Gastroesophageal sphincter (tissue), 4 donors: ENCODE measurements around the gene DYRK2. TPM values are rescaled to one million over a fixed set of nuclear protein-coding genes. Genes with fewer than 3 reads are reported as not detected.

Experiments used
- ATAC-seq: fragments of 150-250 bp; one replicate; pipeline ENCODE4 v1.9.1; 2016; ENCODE audit warnings: mild to moderate bottlenecking, moderate library complexity
- H3K27ac ChIP-seq, 4 donors: fragments of 200-600 bp; sonication (generic) in 3 of 4; 1 replicate in 3 of 4; 2 replicates in 1 of 4; pipeline ENCODE4 v1.5.1; 2016 to 2019
- H3K27me3 ChIP-seq: fragments of 200-600 bp; sonication (generic); one replicate; pipeline ENCODE4 v1.5.1; 2019
- H3K36me3 ChIP-seq, 2 donors: fragments of 200-600 bp; sonication (generic); one replicate each; pipeline ENCODE4 v1.5.1; 2019; ENCODE audit warnings: control low read depth in 1 of 2
- H3K4me1 ChIP-seq, 3 donors: fragments of 200-600 bp; sonication (generic); 1 replicate in 2 of 3; 2 replicates in 1 of 3; pipeline ENCODE4 v1.5.1; 2016 to 2019; ENCODE audit warnings: control low read depth in 2 of 3
- H3K4me3 ChIP-seq, 2 donors: fragments of 200-600 bp; sonication (generic); one replicate each; pipeline ENCODE4 v1.5.1; 2019; ENCODE audit warnings: mild to moderate bottlenecking in 1 of 2, moderate library complexity in 1 of 2
- H3K9me3 ChIP-seq, 3 donors: fragments of 200-600 bp; sonication (generic); one replicate each; pipeline ENCODE4 v1.5.1; 2017 to 2019; ENCODE audit warnings: control low read depth in 2 of 3
- EP300 ChIP-seq: sonication (generic); formaldehyde crosslinking; IDR thresholded peaks from one replicate; pipeline ENCODE4 v1.6.1; 2017; ENCODE audit warnings: antibody characterized with exemption, mild to moderate bottlenecking
- POLR2A ChIP-seq, 2 donors: fragments of 450-650 bp; IDR thresholded peaks; one replicate each; pipeline ENCODE4 v1.6.1; 2017; ENCODE audit warnings: antibody characterized with exemption in 2 of 2, mild to moderate bottlenecking in 2 of 2, moderate library complexity in 1 of 2
- POLR2AphosphoS5 ChIP-seq: sonication (generic); formaldehyde crosslinking; IDR thresholded peaks from one replicate; pipeline ENCODE4 v1.6.1; 2017; ENCODE audit warnings: antibody characterized with exemption
- WGBS, 2 donors: methylation state at CpG; one replicate each; pipeline ENCODE4 v1.1.5; 2018; ENCODE audit warnings: low coverage in 1 of 2; 5-methylcytosine and 5-hydroxymethylcytosine counted together
- total RNA-seq, 4 donors: library from RNA; depleted of rRNA; stranded (reverse); fragments of >200 nt; gene quantifications; one replicate each; pipeline ENCODE4 v1.1.0, GENCODE V29; 2016
- TF ChIP-seq, protein P1 (sequence below), 4 experiments: fragments of 200-600 bp in 2 of 4; fragments of 450-650 bp in 2 of 4; sonication (generic) in 1 of 4; IDR thresholded peaks; one replicate each; pipeline ENCODE4 v1.5.1; 2017 to 2019; ENCODE audit warnings: antibody characterized with exemption in 4 of 4, mild to moderate bottlenecking in 2 of 4, moderate library complexity in 2 of 4

The DYRK2 gene
- total RNA-seq, 4 donors from 2014 or later, result 24.0 to 58.2 (median 32.2) TPM

- ATAC-seq, result no peak
- no peak for TF ChIP-seq POLR2A (IDR thresholded peaks at IDR 0.05)
- no peak for TF ChIP-seq EP300
- TF ChIP-seq, protein P1, sequence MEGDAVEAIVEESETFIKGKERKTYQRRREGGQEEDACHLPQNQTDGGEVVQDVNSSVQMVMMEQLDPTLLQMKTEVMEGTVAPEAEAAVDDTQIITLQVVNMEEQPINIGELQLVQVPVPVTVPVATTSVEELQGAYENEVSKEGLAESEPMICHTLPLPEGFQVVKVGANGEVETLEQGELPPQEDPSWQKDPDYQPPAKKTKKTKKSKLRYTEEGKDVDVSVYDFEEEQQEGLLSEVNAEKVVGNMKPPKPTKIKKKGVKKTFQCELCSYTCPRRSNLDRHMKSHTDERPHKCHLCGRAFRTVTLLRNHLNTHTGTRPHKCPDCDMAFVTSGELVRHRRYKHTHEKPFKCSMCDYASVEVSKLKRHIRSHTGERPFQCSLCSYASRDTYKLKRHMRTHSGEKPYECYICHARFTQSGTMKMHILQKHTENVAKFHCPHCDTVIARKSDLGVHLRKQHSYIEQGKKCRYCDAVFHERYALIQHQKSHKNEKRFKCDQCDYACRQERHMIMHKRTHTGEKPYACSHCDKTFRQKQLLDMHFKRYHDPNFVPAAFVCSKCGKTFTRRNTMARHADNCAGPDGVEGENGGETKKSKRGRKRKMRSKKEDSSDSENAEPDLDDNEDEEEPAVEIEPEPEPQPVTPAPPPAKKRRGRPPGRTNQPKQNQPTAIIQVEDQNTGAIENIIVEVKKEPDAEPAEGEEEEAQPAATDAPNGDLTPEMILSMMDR (IDR thresholded peaks at IDR 0.05), result no peak
- no peak for TF ChIP-seq POLR2AphosphoS5
- H3K9me3 ChIP-seq, result no peaks in the 10 kb centered on the region
- H3K27me3 ChIP-seq, result no peaks in the 10 kb centered on the region
- no peak overlapping the region for H3K27ac ChIP-seq
- H3K36me3 ChIP-seq, result no peaks in the 10 kb centered on the region
- H3K4me3 ChIP-seq, result no peak overlapping the region
- 69 to 74% methylated on average over 1 to 2 of the region's 2 CpGs for WGBS, 2 donors
- no peaks in the 10 kb centered on the region for H3K4me1 ChIP-seq
These were observed 7.7 kb upstream of the DYRK2 start for GRCh38 chr12:67640863-67641262.

DNA sequence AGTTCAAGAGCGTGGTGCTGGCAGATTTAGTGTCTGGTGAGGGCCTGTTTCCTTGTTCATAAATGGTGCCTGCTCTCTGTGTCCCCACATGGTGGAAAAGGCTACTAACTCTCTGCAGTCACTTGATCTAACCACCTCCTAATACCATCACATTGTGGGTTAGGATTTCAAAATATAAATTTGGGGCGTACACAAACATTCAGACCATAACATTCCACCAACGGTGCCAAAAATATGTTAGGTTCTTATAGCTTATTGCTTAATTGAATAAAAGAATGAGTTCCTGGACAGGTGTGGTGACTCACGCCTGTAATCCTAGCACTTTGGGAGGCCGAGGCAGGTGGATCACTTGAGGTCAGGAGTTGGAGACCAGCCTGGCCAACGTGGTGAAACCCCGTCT lies 3.4 kb upstream of the DYRK2 start:
- Histone ChIP-seq H3K9me3 (no peaks in the 10 kb centered on the region), H3K4me3 (no peak overlapping the region), H3K36me3 (no peaks in the 10 kb centered on the region), H3K27me3 (no peaks in the 10 kb centered on the region), H3K4me1 (peaks cover 0 to 9% (median 0%) of the 10 kb centered on the region in 3 donors), H3K27ac (no peak overlapping the region)
- 91 to 100% methylated on average over 2 to 3 of the region's 7 CpGs for WGBS, 2 donors
- TF ChIP-seq POLR2AphosphoS5 (no peak), POLR2A (IDR thresholded peaks at IDR 0.05) (no peak), EP300 (no peak)
- TF ChIP-seq, protein P1 (IDR thresholded peaks at IDR 0.05), result no peak
- no peak for ATAC-seq

GRCh38 chr12:67645601-67646000 lies 2.9 kb upstream of the DYRK2 start:
- Histone ChIP-seq H3K36me3 (no peaks in the 10 kb centered on the region), H3K4me3 (no peak overlapping the region), H3K27ac (no peak overlapping the region), H3K4me1 (peaks cover 0 to 13% (median 0%) of the 10 kb centered on the region in 3 donors), H3K27me3 (no peaks in the 10 kb centered on the region), H3K9me3 (no peaks in the 10 kb centered on the region)
- ATAC-seq, result no peak
- TF ChIP-seq POLR2AphosphoS5 (no peak), EP300 (no peak), POLR2A (IDR thresholded peaks at IDR 0.05) (no peak)
- TF ChIP-seq, protein P1 (IDR thresholded peaks at IDR 0.05), result no peak

- Histone ChIP-seq H3K27ac (peak overlapping the region in 1 of 4 donors; percentile 97), H3K4me1 (peaks cover 0 to 24% (median 2%) of the 10 kb centered on the region in 3 donors), H3K9me3 (no peaks in the 10 kb centered on the region), H3K4me3 (no peak overlapping the region), H3K36me3 (no peaks in the 10 kb centered on the region), H3K27me3 (no peaks in the 10 kb centered on the region)
- 93% methylated on average over 4 of the region's 4 CpGs for WGBS, 2 donors
- ATAC-seq, result no peak
- no peak for TF ChIP-seq EP300
- TF ChIP-seq, protein P1 (IDR thresholded peaks at IDR 0.05), result no peak
- no peak for TF ChIP-seq POLR2AphosphoS5
- TF ChIP-seq POLR2A (IDR thresholded peaks at IDR 0.05), result no peak
These were observed 1.8 kb upstream of the DYRK2 start for GRCh38 chr12:67646775-67647174.

DNA sequence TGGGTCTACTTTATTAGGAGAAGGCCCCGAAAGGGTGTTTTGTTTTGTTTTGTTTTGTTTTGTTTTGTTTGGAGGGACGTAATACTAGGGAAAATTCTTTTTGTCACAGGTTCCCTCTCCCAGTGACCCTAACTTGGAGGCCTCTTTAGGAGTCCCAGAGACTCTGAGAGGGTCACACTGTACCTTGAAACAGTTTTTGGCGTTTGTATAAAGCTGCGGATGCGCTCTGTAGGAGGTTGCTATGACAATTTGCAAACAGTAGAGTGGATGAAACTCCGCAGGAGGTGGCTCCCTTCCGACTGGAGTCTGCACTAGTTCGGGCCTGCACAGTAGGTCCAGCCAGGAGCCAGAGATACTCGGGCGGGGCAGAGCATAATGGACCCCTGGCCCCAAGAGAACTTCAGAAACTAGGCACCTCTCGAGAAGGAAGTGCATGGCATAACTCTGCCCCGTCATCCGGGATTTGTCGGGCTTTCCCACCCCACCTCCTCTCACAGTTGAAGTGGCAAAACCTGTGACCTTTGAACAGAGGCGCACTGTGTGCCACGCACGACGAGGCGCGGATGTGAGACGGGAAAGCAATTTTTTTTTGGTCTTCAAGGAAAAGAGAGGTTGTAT lies 1.3 kb upstream of the DYRK2 start:
- peaks cover 0 to 30% (median 6%) of the 10 kb centered on the region in 3 donors for H3K4me1 ChIP-seq
- no peaks in the 10 kb centered on the region for H3K36me3 ChIP-seq
- H3K9me3 ChIP-seq, result no peaks in the 10 kb centered on the region
- no peak for ATAC-seq
- peak overlapping the region in 3 of 4 donors; percentile 96 to 98 (median 97) for H3K27ac ChIP-seq
- TF ChIP-seq POLR2A (IDR thresholded peaks at IDR 0.05) (no peak), EP300 (no peak), POLR2AphosphoS5 (no peak)
- TF ChIP-seq, protein P1 (IDR thresholded peaks at IDR 0.05), result no peak
- no peaks in the 10 kb centered on the region for H3K27me3 ChIP-seq
- 50 to 51% methylated on average over 4 to 19 of the region's 21 CpGs for WGBS, 2 donors
- peak overlapping the region in 1 of 2 donors; percentile 100 for H3K4me3 ChIP-seq
